ENCODE measurements around the gene RAMP3. TPM values are rescaled to one million over a fixed set of nuclear protein-coding genes. Genes with fewer than 3 reads are reported as not detected.

Gene RAMP3
- total RNA-seq, 1 experiment from 2014 or later: not detected

- POLR2A ChIA-PET (ENCODE audit: low non-redundant PET): no interaction called here
- Histone ChIP-seq H3K27ac (ENCODE audit: low read depth, low read length, poor library complexity, severe bottlenecking) (no peak overlapping the region), H3K36me3 (ENCODE audit: insufficient read depth, low read length, poor library complexity, severe bottlenecking) (no peaks in the 10 kb centered on the region), H3K27me3 (replicated peaks; ENCODE audit: insufficient read depth, low read depth, low read length, poor library complexity) (peaks cover 4% of the 10 kb centered on the region), H3K4me1 (ENCODE audit: insufficient read depth, low read length, poor library complexity, severe bottlenecking) (no peaks in the 10 kb centered on the region), H3K4me3 (ENCODE audit: low read depth, low read length, poor library complexity, severe bottlenecking) (no peak overlapping the region), H3K9me3 (ENCODE audit: low read depth, low read length, poor library complexity, severe bottlenecking) (no peaks in the 10 kb centered on the region)
- DNase-seq (ENCODE audit: low spot score): no peak
- no TSS peak for BruUV-seq (replicated peaks)
- TF ChIP-seq, protein P1, sequence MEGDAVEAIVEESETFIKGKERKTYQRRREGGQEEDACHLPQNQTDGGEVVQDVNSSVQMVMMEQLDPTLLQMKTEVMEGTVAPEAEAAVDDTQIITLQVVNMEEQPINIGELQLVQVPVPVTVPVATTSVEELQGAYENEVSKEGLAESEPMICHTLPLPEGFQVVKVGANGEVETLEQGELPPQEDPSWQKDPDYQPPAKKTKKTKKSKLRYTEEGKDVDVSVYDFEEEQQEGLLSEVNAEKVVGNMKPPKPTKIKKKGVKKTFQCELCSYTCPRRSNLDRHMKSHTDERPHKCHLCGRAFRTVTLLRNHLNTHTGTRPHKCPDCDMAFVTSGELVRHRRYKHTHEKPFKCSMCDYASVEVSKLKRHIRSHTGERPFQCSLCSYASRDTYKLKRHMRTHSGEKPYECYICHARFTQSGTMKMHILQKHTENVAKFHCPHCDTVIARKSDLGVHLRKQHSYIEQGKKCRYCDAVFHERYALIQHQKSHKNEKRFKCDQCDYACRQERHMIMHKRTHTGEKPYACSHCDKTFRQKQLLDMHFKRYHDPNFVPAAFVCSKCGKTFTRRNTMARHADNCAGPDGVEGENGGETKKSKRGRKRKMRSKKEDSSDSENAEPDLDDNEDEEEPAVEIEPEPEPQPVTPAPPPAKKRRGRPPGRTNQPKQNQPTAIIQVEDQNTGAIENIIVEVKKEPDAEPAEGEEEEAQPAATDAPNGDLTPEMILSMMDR (conservative IDR thresholded peaks at IDR 0.05; ENCODE audit: low read depth, low read length): no peak
- TF ChIP-seq EZH2 (IDR thresholded peaks at IDR 0.05; ENCODE audit: borderline replicate concordance, low read depth, low read length, poor library complexity, severe bottlenecking): no peak
- CTCF ChIA-PET: no interaction called here
- intact Hi-C loops (cut with micrococcal nuclease; ENCODE audit: unreplicated experiment): no loop called here
Observed at GRCh38 chr7:45180084-45180986, 22.7 kb downstream of the RAMP3 start.

GRCh38 chr7:45181286-45181960, 23.8 kb downstream of the RAMP3 start:
- no peak overlapping the region for H3K4me3 ChIP-seq (ENCODE audit: low read depth, low read length, poor library complexity, severe bottlenecking)
- H3K27ac ChIP-seq (ENCODE audit: low read depth, low read length, poor library complexity, severe bottlenecking): no peak overlapping the region
- ChIA-PET POLR2A (ENCODE audit: low non-redundant PET) (no interaction called here), CTCF (no interaction called here)
- TF ChIP-seq, protein P1 (conservative IDR thresholded peaks at IDR 0.05; ENCODE audit: low read depth, low read length): no peak
- TF ChIP-seq EZH2 (IDR thresholded peaks at IDR 0.05; ENCODE audit: borderline replicate concordance, low read depth, low read length, poor library complexity, severe bottlenecking): no peak
- no TSS peak for BruUV-seq (replicated peaks)
- no peak for DNase-seq (ENCODE audit: low spot score)
- peaks cover 4% of the 10 kb centered on the region for H3K27me3 ChIP-seq (replicated peaks; ENCODE audit: insufficient read depth, low read depth, low read length, poor library complexity)
- intact Hi-C loops (cut with micrococcal nuclease; ENCODE audit: unreplicated experiment): no loop called here
- H3K36me3 ChIP-seq (ENCODE audit: insufficient read depth, low read length, poor library complexity, severe bottlenecking): no peaks in the 10 kb centered on the region
- no peaks in the 10 kb centered on the region for H3K9me3 ChIP-seq (ENCODE audit: low read depth, low read length, poor library complexity, severe bottlenecking)
- H3K4me1 ChIP-seq (ENCODE audit: insufficient read depth, low read length, poor library complexity, severe bottlenecking): no peaks in the 10 kb centered on the region

DNA sequence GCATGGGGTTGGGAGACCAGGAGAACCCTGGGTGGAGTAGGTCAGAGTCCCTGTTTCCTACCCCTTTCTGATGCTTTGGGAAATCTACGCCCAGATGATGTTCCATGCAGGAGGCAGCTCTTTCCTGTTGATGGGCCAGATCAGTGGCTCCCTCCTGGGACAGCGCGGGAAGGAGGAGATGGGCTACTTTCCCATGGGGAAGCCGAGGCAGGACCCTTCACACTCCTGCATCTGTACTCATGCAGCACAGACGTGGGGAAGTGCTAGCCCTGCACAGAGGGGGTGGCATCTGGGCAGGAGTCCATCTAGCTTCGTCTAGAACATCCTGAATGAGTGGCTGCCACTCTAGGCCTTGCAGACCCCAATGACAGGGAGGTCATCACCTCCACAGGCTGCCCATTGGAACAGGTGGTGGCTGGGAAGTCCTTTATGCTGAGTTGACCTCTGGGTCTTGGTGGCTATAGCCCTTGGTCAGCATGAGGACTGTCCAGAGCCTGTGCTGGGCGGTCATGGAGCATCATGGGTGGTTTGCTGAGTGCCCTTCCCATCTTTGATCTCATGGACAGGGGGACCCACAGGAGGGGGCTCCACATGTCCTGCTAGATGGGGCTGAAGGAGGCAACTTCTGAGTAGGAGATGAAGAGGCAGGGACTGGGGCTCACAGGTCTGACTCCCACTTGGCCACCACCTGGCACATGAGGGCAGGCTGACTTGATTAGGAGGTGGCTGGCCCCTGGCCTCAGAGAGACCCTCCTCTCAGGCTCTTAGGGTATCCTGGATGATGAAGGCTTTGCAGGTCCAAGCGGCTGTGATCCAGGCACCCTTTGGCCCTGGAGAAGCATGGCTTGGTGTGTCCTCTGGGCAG, 24.6 kb downstream of the RAMP3 start:
- no TSS peak for BruUV-seq (replicated peaks)
- no peaks in the 10 kb centered on the region for H3K36me3 ChIP-seq (ENCODE audit: insufficient read depth, low read length, poor library complexity, severe bottlenecking)
- no peak for DNase-seq (ENCODE audit: low spot score)
- intact Hi-C loops (cut with micrococcal nuclease; ENCODE audit: unreplicated experiment): no loop called here
- no peaks in the 10 kb centered on the region for H3K4me1 ChIP-seq (ENCODE audit: insufficient read depth, low read length, poor library complexity, severe bottlenecking)
- no peaks in the 10 kb centered on the region for H3K9me3 ChIP-seq (ENCODE audit: low read depth, low read length, poor library complexity, severe bottlenecking)
- CTCF ChIA-PET: no interaction called here
- H3K27me3 ChIP-seq (replicated peaks; ENCODE audit: insufficient read depth, low read depth, low read length, poor library complexity): peaks cover 4% of the 10 kb centered on the region
- TF ChIP-seq EZH2 (IDR thresholded peaks at IDR 0.05; ENCODE audit: borderline replicate concordance, low read depth, low read length, poor library complexity, severe bottlenecking): no peak
- no peak overlapping the region for H3K4me3 ChIP-seq (ENCODE audit: low read depth, low read length, poor library complexity, severe bottlenecking)
- POLR2A ChIA-PET (ENCODE audit: low non-redundant PET): no interaction called here
- no peak overlapping the region for H3K27ac ChIP-seq (ENCODE audit: low read depth, low read length, poor library complexity, severe bottlenecking)
